Activated CD4-positive, alpha-beta T cell treated with anti-CD3 and anti-CD28 coated beads, Interleukin-2, amount 50 U/mL, for 48 hours (primary cell): Measurements from ENCODE around the gene NT5C.
A peak's percentile ranks its signal among the peaks of the same experiment; 100 is the strongest.
"Not testable (repeated sequence)": the region's sequence is repeated elsewhere in the genome, so short reads cannot be mapped to it uniquely, and the experiment has no call there.

ENCODE experiments used
- DNase-seq, 2 experiments: peaks; one replicate each; pipeline ENCODE4 v3.0.0-alpha.2; 2020

Gene NT5C

GRCh38 chr17:75142236-75142971 is 10.9 kb upstream of the NT5C start:
- no peak for DNase-seq

- DNase-seq = no peak
Observed at GRCh38 chr17:75138519-75138918, 7.0 kb upstream of the NT5C start.

DNA sequence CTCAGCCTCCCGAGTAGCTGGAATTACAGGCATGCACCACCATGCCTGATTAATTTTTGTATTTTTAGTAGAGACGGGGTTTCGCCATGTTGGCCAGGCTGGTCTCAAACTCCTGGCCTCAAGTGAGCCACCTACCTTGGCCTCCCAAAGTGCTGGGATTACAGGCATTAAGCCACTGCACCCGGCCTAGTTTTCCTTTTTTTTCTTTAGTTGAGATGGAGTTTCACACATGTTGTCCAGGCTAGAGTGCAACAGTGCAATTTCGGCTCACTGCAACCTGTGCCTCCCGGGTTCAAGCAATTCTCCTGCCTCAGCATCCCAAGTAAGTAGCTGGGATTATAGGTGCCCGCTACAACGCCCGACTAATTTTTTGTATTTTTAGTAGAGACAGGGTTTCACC is 6.2 kb upstream of the NT5C start:
- DNase-seq = not testable (repeated sequence)

- DNase-seq = no peak
Observed at GRCh38 chr17:75135946-75136345, 4.4 kb upstream of the NT5C start.

- no peak for DNase-seq
Observed at GRCh38 chr17:75135452-75135851, 3.9 kb upstream of the NT5C start.

DNA sequence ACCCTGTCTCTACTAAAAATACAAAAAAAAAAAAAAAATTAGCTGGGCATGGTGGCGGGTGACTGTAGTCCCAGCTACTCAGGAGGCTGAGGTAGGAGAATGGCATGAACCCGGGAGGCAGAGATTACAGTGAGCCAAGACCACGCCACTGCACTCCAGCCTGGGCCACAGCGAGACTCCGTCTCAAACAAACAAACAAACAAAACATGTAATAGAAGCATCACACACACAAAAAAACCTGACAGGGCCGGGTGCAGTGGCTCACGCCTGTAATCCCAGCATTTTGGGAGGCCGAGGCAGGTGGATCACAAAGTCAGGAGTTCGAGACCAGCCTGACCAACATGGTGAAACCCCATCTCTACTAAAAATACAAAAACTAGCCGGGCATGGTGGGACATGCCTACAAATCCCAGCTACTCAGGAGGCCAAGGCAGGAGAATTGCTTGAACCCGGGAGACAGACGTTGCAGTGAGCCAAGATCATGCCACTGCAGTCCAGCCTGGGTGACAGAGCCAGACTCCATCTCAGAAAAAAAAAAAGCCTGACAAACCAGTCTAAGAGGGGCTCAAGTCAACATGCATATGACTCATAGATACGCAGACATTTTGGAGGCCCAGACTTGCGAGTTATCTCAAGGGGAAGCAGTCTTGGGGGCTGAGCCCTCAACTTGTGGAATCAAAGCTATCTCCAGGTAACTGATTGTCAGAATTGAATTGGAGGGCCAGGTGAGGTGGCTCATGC is 2.2 kb upstream of the NT5C start:
- not testable (repeated sequence) for DNase-seq

- DNase-seq = no peak
Observed at GRCh38 chr17:75133001-75133400, 1.5 kb upstream of the NT5C start.

DNA sequence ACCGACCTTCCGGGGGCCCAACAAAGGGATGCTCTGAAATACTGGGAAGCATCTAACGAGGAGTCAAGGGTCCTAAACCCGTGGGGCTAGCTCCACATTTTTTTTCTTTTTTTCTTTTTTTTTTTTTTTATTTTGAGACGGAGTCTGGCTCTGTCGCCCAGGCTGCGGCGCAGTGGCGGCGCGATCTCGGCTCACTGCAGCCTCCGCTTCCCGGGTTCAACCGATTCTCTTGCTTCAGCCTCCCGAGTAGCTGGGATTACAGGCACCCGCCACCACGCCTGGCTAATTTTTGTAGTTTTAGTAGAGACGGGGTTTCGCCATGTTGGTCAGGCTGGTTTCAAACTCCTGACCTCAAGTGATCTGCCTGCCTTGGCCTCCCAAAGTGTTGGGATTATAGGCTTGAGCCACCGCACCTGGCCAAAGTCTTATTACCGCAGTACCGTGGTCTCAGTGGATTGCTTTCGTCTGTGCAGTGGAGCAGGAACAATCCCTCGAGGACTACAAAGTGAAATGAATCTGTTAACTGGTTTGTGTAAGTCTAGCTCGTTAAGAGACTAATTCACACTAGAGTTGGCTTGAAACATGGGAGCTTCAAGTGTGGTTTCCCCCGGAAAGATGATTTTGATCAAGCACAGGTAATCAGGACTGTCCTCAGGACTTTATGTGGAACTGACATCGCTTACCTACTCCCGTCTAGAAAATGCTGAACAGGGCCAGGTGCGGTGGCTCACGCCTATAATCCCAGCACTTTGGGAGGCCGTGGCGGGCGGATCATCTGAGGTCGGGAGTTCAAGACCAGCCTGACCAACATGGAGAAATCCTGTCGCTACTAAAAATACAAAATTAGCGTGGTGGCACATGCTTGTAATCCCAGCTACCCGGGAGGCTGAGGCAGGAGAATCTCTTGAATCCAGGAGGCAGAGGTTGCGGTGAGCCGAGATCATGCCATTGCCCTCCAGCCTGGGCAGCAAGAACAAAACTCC is 767 bp upstream of the NT5C start:
- not testable (repeated sequence) for DNase-seq

DNA sequence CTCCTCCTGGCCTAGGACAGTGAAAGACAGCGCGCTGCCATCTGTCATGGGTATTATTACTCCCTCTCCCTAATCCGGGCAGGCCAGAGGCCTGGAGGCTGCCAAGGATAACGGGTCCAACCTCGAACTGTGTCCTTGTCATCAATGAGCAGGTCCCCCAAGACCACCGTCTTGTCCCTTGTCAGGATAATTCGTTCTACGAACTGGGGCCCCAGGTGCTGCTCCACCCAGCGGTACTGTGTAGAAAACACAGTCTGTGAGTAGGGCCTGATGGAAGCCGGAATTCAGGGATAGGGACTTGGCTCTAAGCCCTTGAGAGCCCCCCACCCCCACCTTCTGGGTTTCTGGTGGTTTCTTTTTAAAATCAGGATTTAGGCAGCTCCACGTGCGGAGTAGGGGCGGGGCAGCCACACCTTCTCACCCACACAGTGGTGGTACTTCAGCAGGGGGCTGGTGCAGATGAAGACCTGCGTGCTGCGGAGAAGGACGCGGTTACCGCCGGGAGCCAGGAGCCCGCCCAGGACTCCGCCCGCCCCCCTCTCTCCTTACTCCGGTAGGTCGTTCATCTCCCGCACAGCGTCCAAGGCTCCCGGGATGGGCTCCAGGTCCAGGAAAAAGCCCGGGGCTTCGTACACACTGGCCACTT is 787 bp downstream of the NT5C start:
- peak; percentile 54 to 59 for DNase-seq

- DNase-seq = no peak
Observed at GRCh38 chr17:75130059-75130631, 1.4 kb downstream of the NT5C start.

- no peak for DNase-seq
Observed at GRCh38 chr17:75129576-75129975, 2.0 kb downstream of the NT5C start.

DNA sequence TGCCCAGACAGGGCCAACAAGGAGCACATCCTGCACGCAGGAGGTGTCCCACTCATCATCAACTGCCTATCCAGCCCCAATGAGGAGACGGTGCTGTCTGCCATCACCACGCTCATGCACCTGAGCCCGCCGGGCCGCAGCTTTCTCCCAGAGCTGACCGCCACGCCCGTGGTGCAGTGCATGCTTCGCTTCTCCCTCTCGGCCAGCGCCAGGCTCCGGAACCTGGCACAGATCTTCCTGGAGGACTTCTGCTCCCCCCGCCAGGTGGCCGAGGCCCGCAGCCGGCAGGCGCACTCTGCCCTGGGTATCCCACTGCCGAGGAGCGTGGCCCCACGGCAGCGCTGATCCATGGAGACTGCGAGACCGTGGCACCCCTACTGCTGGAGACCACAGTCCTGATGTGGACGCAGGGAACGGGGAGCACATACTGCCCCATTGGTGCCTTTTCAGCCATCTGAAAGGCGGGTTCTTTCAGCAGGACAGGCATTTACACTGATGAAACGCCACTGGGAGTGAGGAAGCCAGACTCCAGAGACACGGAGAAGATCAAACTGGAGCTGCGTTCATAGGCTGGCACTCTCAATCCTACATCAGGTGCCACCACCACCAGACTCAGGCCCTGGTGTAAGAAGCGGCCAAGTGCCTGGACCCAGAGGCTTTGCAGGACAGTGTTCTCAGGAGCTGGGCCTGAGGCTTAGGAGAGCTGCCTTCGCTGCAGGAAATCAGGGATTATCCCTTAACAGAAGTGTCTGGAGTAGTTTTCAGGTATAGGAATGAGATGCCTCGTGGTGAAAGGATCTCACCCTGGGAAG is 2.6 kb downstream of the NT5C start:
- no peak for DNase-seq

DNA sequence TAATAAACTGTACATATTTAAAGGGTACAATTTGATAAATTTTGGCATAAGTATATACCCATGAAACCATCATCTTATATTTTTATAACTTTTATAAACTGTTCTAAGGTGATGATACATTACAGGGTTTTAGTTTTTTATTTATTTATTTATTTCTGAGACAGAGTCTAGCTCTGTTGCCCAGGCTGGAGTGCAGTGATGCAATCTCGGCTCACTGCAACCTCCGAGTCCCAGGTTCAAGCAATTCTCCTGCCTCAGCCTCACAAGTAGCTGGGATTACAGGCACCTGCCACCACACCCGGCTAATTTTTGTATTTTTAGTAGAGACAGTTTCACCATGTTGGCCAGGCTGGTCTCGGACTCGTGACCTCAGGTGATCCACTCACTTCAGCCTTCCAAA is 3.6 kb downstream of the NT5C start:
- DNase-seq = not testable (repeated sequence)

- no peak for DNase-seq
Observed at GRCh38 chr17:75126954-75127353, 4.6 kb downstream of the NT5C start.

- no peak for DNase-seq
Observed at GRCh38 chr17:75125984-75126383, 5.6 kb downstream of the NT5C start.

DNA sequence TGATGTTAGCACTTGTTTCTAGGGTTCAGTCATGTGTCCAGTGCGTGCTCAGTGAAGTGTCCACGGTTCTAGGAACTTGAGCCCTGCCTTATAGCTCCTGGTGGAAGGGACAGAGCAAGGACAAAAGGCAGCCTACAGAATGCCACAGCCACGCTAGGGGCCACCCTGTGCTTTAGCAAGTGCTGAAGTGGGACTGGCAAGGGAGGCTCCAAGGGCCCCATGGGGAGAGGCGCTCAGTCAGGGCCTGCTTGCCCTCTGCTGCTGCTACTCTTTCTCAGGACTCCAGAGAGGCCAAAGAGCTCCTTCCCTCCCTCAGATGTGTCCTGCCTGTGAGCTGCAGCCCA is 6.8 kb downstream of the NT5C start:
- no peak for DNase-seq

DNA sequence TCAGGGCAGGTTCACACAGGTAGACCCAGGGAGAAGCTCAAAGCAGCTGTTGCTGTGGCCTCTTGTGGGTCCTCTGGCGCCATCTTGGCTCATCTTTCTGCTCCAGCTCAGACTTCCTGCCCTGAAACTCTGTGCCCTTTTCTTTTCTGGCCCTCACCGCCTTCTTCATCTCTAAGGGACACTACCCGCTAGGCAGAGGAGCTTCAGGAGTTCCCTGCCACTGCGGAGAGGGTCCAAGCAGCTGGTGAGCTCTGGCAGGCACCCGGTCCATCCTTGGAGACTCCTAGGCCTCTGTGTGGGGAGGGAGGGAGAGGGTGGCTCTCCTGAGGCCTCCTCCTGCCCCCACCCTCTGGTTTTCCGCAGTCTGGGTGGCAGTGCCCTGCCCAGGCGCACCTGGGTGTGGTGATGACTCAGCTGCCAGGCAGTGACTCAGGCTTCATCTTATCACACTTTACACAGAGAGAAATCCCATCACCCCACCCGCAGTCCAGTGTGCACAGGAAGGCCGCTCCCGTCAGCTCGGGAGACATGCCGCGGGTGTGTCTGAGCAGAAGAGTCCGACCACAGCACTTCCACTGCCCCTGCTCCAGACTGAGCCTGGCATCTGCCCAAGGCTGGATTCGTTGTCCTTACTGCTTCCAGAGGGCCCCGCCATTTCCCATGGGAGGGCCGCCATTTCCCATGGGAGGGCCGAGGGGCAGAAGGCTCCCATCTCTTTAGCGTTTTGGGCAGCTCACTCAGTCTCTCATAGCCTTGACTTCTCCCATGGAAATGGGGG is 7.3 kb downstream of the NT5C start:
- peak; percentile 66 to 71 for DNase-seq

GRCh38 chr17:75118307-75118706 is 13.2 kb downstream of the NT5C start:
- no peak for DNase-seq

DNA sequence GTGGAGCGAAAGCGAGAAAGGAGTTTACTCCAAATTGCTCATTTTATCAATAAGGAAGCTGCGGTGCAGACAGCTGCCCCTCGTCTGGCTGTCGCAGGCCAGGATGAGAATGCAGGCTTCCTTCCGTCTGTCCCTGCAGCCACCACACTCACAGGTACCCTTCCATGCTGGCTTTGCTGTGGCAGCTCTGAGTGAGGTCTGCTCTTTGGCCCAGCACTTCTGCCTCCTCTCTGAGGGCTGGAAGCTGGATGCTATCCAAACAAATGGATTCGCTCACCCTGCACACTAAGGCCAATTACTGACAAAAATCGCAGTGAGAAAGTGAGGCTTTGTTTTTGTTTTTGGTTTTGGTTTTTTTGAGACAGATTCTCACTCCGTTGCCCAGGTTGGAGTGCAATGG is 14.8 kb downstream of the NT5C start:
- DNase-seq = no peak

GRCh38 chr17:75115555-75115954 is 16.0 kb downstream of the NT5C start:
- DNase-seq = no peak
